HG03460 (cell line): ENCODE data around the gene PLIN5.

Experiments used
- ATAC-seq: cut with Tn5 transposase; IDR thresholded peaks from one replicate; pipeline ENCODE4 v1.9.1; 2021; ENCODE audit not compliant: unreplicated experiment

The PLIN5 gene

GRCh38 chr19:4523306-4524110 lies 11.5 kb downstream of the PLIN5 start:
- no peak for ATAC-seq

- ATAC-seq = no peak
Observed at GRCh38 chr19:4522291-4523002, 12.6 kb downstream of the PLIN5 start.

GRCh38 chr19:4521888-4522242 lies 13.2 kb downstream of the PLIN5 start:
- no peak for ATAC-seq

GRCh38 chr19:4521170-4521887 lies 13.7 kb downstream of the PLIN5 start:
- ATAC-seq = no peak

- no peak for ATAC-seq
Observed at GRCh38 chr19:4519521-4520277, 15.3 kb downstream of the PLIN5 start.

GRCh38 chr19:4519172-4519496 lies 15.9 kb downstream of the PLIN5 start:
- no peak for ATAC-seq

- ATAC-seq = no peak
Observed at GRCh38 chr19:4518345-4519171, 16.5 kb downstream of the PLIN5 start, which contains the start of gene PLIN4. PLIN4 (minus strand) TSS chr19:4518486; CDS start chr19:4518272, 214 bp downstream.

- ATAC-seq = no peak
Observed at GRCh38 chr19:4517451-4518057, 17.5 kb downstream of the PLIN5 start.

- no peak for ATAC-seq
Observed at GRCh38 chr19:4516939-4517300, 18.1 kb downstream of the PLIN5 start.

GRCh38 chr19:4516199-4516938 lies 18.7 kb downstream of the PLIN5 start:
- no peak for ATAC-seq

- ATAC-seq = no peak
Observed at GRCh38 chr19:4515732-4516131, 19.3 kb downstream of the PLIN5 start.

GRCh38 chr19:4513248-4513647 lies 21.8 kb downstream of the PLIN5 start:
- ATAC-seq = no peak

- no peak for ATAC-seq
Observed at GRCh38 chr19:4512070-4512469, 23.0 kb downstream of the PLIN5 start.

GRCh38 chr19:4511300-4512054 lies 23.5 kb downstream of the PLIN5 start:
- no peak for ATAC-seq

- ATAC-seq = no peak
Observed at GRCh38 chr19:4510435-4511255, 24.4 kb downstream of the PLIN5 start.

- no peak for ATAC-seq
Observed at GRCh38 chr19:4508698-4509097, 26.3 kb downstream of the PLIN5 start.

- no peak for ATAC-seq
Observed at GRCh38 chr19:4507804-4508203, 27.2 kb downstream of the PLIN5 start.

- ATAC-seq = no peak
Observed at GRCh38 chr19:4507150-4507452, 27.9 kb downstream of the PLIN5 start.
